Rectal smooth muscle tissue (tissue), 1 donor: ENCODE measurements around the gene MAPK4.
"Not testable (repeated sequence)": the region's sequence is repeated elsewhere in the genome, so short reads cannot be mapped to it uniquely, and the experiment has no call there.

ENCODE experiments used
- H3K27ac ChIP-seq: one replicate; pipeline ENCODE4 v1.7.0; 2013; ENCODE audit warnings: low read depth, low read length, inconsistent platforms
- H3K27me3 ChIP-seq: one replicate; pipeline ENCODE4 v1.7.0; 2013; ENCODE audit warnings: low read length; ENCODE audit not compliant: control insufficient read depth, insufficient read depth
- H3K36me3 ChIP-seq: one replicate; pipeline ENCODE4 v1.7.0; 2013; ENCODE audit warnings: low read length; ENCODE audit not compliant: control insufficient read depth, insufficient read depth
- H3K4me1 ChIP-seq: one replicate; pipeline ENCODE4 v1.7.0; 2013; ENCODE audit warnings: low read length; ENCODE audit not compliant: control insufficient read depth, insufficient read depth
- H3K4me3 ChIP-seq: one replicate; pipeline ENCODE4 v1.7.0; 2013; ENCODE audit warnings: low read length
- H3K9ac ChIP-seq: one replicate; pipeline ENCODE4 v1.7.0; 2013; ENCODE audit warnings: low read length

MAPK4 gene

DNA sequence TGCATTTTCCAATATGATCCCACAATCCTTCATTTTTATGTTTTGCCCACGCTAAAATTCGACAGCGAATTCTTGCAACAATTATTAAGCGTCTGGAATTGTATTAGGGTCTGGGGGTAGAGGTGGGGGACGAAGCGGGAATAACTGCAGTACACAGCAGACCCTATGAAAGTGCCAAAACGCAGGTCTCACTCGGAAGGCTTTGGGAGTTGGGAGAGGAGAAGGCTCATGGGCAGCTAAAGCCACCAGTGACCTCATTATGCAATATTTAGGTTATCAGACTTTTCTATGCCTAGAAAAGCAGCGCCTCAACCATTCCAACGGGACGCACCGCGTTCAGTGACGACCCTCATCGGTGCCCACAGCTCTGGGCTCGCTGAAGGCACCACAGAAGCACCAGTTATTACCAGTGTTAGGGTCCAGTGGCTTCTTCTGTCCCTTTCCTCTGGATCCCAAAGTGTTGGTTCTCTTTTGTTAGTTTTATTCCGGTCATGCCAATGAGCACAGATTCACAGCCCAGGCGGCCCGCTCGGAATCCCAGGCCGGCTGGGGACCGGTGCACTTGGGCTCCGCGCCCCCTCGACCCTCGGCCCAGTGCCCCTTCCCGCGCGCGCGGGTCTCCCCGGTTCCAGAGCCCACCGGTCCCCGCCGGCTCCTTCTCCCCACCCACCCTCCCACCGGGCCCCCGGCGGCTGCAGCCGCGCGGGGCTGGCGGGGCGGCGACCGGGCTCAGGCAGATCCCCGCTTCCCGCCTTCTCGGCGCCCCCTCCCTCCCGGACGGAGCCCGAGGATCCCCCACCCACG lies 737 bp upstream of the MAPK4 start:
- Histone ChIP-seq H3K27me3 (no peaks in the 10 kb centered on the region), H3K9ac (no peak overlapping the region), H3K4me3 (peak overlapping the region; percentile 56), H3K36me3 (no peaks in the 10 kb centered on the region), H3K4me1 (peaks cover 5% of the 10 kb centered on the region), H3K27ac (peak overlapping the region; percentile 74)

DNA sequence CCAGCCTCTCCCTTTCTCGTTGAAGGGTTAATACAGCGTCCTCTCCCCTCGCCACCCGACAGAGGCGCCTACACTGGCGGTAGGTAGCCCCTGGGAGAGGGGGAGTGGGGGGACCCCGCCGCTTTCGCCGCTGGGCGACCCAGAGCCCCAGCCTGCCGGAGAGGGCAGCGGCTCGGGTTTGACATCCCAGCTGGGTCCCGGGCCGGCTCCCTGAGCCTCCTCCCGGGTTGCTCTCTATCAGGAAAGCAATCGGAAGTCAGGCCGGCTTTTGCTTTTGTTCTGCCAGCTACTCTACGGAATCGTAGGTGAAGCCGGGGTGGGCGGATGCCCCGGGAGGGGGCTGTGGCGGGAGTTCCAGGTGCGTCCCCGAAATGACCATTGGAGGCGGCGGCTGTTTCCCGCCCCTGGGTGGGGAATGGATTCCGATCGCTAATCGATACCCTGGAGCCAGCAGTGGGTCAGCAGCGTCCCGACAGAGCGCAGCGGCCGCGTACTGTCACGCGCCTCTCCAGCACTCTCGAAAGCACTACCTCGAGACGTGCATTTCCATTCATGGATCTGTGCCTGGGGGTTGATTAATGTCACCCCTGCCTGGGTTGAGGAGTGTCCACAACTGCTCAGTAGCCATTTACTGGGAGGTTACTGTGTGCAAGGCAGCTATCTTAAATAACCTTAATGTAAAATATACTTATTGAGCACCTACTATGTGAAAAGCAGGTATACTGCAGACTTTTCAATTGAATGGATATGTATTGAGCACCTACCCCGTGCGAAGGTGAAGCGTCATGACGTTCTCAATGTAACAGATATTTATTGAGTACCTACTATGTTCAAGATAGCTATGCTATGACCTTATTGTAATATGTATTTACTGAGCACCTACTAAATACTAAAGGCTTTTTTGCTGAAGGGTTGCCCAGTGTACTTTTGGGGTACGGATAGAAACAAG lies 1.1 kb downstream of the MAPK4 start:
- Histone ChIP-seq H3K4me1 (peaks cover 5% of the 10 kb centered on the region), H3K4me3 (peak overlapping the region; percentile 72), H3K27ac (no peak overlapping the region), H3K9ac (peak overlapping the region; percentile 3), H3K27me3 (no peaks in the 10 kb centered on the region), H3K36me3 (no peaks in the 10 kb centered on the region)

DNA sequence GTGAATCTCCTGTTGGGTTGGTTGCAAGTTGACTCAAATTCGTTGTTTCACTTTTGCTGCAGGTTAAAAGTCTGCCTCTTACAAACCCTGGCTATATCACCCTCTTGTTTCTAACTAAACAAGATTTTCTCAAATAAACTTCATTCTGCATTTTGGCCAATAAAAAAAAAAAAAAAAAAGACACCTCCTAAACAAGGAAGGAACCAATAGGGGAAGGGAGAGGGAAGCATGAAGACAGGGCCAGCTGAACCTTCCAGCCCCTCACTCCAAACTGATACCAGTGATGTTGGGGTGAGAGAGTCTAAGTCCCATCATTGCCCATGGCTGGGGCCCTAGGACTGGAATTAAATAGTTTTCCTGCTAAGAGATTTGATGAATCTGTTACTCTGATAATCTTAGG lies 2.4 kb downstream of the MAPK4 start:
- not testable (repeated sequence) for H3K27me3 ChIP-seq, H3K4me1 ChIP-seq, H3K4me3 ChIP-seq, H3K9ac ChIP-seq, H3K36me3 ChIP-seq, H3K27ac ChIP-seq

DNA sequence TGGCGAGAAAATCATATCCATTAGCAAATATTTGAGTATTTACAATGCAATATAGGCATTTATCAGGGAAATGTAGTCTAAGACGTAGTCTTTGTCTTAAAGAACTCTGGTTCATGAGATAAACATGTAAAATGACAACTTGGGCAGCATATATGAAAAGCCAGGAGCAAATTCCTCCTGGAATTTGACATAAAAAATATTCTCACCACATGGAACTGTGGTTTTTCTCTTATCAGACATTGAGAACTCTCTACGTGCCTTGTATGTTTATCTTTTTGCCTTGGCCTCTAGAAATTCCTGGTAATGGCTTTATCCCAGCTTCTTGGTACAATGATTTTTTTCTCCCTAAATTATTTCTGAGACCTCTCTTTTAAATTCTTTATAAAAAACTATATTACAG lies 2.8 kb downstream of the MAPK4 start:
- no peaks in the 10 kb centered on the region for H3K36me3 ChIP-seq
- H3K27me3 ChIP-seq: no peaks in the 10 kb centered on the region
- no peak overlapping the region for H3K9ac ChIP-seq
- no peak overlapping the region for H3K27ac ChIP-seq
- H3K4me1 ChIP-seq: peaks cover 5% of the 10 kb centered on the region
- H3K4me3 ChIP-seq: no peak overlapping the region

DNA sequence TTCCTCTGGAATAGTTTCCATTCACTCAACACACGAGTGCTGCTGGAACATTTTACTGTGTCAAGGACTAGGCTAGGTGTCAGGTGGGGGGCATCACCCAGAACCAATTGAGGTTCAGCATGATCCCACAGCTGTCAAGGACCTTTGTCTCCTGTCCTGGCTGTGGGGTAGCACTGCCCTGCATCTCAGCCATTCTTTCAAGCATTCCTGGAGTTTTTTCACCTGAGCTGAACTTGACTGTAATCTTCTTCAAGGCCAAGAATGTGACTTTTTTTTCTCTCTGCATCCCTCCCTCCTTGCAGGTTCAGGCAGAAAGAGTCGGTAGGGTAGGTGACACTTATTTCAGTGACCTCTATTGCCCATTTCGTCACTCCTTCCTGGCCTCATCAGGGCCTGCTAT lies 3.5 kb downstream of the MAPK4 start:
- H3K27ac ChIP-seq: no peak overlapping the region
- no peaks in the 10 kb centered on the region for H3K36me3 ChIP-seq
- peaks cover 5% of the 10 kb centered on the region for H3K4me1 ChIP-seq
- H3K9ac ChIP-seq: no peak overlapping the region
- no peak overlapping the region for H3K4me3 ChIP-seq
- H3K27me3 ChIP-seq: no peaks in the 10 kb centered on the region

DNA sequence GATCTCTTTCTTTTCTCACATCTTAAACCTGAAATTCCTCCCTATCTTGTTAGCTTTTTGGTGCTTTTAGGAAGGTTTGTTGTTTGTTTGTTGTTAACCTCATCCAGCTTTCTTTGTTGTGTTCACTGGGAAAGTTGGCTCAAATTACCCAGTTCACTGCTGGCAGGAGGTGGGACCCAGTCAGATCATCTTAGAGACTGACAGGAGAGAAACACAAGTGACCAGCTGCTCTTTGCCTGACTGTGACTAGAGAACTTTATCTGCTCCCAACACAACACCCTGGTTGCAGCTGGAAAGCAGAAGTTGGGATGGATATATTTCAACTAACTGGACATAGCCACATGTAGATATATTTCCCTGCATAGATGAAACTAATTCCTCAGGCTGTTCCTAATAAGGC lies 10.0 kb downstream of the MAPK4 start:
- no peak overlapping the region for H3K27ac ChIP-seq
- H3K27me3 ChIP-seq: no peaks in the 10 kb centered on the region
- H3K9ac ChIP-seq: no peak overlapping the region
- H3K4me1 ChIP-seq: no peaks in the 10 kb centered on the region
- no peaks in the 10 kb centered on the region for H3K36me3 ChIP-seq
- no peak overlapping the region for H3K4me3 ChIP-seq

DNA sequence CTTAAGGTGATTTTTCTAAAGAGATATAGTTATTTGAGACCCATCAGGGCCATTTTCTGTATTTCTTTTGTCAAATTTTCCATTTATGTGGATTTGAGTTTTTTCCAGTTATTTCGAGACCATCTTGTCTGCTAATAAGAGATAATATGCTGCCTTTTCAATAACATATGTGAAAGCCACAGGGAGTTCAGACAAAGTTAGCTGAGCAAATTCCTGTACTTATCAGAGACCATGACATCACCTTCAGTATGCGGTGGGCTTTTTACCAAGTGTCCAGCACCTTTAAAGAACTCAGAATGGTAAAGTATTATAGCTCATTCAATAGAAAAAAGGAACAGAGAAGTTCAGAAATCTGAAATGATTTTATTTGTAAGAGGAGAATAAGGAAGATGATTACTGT lies 11.7 kb downstream of the MAPK4 start:
- no peaks in the 10 kb centered on the region for H3K27me3 ChIP-seq
- H3K27ac ChIP-seq: no peak overlapping the region
- no peak overlapping the region for H3K4me3 ChIP-seq
- no peaks in the 10 kb centered on the region for H3K36me3 ChIP-seq
- no peaks in the 10 kb centered on the region for H3K4me1 ChIP-seq
- H3K9ac ChIP-seq: no peak overlapping the region

DNA sequence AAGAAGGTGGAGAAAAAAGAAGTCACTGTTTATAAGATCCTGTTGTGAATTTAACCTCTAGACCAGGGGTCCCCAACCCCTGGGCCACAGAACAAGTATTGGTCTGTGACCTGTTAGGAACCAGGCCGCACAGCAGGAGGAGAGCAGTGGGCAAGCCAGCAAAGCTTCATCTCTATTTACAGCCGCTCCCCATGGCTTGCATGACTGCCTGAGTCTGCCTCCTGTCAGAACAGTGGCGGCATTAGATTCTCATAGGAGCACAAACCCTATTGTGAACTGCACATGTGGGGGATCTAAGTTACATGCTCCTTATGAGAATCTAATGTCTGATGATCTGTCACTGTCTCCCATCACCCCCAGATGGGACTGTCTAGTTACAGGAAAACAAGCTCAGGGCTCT lies 13.3 kb downstream of the MAPK4 start:
- not testable (repeated sequence) for H3K36me3 ChIP-seq, H3K27ac ChIP-seq, H3K27me3 ChIP-seq, H3K9ac ChIP-seq, H3K4me3 ChIP-seq, H3K4me1 ChIP-seq

DNA sequence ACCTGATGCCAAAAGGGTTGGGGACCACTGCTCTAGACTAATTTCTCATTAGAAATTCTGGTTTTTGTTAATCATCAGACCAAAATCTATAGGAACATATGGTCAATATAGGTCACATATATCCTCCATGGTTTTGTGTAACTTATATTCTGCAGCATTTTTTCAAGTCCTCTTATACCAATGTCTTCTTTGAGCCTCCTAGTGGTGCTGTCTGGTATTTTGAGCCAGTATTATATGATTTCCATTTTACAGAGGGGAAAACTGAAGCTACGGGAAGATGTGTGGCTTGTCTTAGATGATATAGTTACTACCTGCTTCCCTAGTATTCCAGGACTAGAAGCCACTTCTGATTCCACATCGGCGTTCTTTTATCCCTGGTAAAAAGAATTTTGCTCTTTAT lies 13.8 kb downstream of the MAPK4 start:
- H3K4me1 ChIP-seq: no peaks in the 10 kb centered on the region
- no peak overlapping the region for H3K4me3 ChIP-seq
- no peaks in the 10 kb centered on the region for H3K36me3 ChIP-seq
- H3K27ac ChIP-seq: no peak overlapping the region
- no peak overlapping the region for H3K9ac ChIP-seq
- H3K27me3 ChIP-seq: no peaks in the 10 kb centered on the region

DNA sequence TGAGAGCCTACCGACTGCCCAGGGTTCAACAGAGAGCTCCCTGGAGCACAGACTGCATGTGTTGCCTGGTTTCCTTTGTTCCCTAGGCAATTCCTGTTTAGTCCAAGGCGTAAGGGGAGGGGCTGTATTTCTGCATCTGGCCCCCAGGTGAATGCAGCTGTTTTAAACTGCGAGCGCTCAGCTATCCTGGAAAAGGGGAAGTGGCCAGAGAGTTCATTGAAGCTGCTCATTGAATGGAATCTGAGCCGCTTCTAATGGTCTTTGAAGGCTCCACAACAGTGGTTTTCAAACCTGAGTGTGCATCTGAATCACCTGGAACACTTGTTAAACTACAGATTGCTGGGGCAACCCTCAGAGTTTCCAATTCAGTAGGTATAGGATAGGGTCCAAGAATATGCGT lies 18.1 kb downstream of the MAPK4 start:
- no peak overlapping the region for H3K4me3 ChIP-seq
- no peak overlapping the region for H3K27ac ChIP-seq
- no peaks in the 10 kb centered on the region for H3K36me3 ChIP-seq
- no peaks in the 10 kb centered on the region for H3K4me1 ChIP-seq
- no peak overlapping the region for H3K9ac ChIP-seq
- no peaks in the 10 kb centered on the region for H3K27me3 ChIP-seq

DNA sequence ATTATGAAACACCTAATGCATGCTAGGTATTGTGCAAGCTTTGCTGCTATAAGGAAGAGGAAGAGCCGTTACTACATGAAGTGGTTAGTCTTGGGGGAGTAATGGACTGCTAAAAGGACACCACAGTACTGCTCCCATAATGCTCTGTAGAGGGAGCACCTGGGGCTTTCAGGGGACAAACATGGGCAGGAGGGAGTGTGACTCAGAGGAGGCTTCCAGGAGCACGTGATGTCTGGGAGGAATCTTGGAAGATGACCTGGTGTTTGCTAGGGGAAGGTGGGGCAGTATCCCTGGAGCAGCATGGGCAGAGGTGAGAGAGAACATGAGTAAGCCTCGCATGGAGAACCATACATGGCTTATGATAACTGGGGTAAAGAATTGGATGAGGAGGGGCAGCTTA lies 18.8 kb downstream of the MAPK4 start:
- Histone ChIP-seq H3K4me1 (no peaks in the 10 kb centered on the region), H3K36me3 (no peaks in the 10 kb centered on the region), H3K4me3 (no peak overlapping the region), H3K27ac (no peak overlapping the region), H3K27me3 (no peaks in the 10 kb centered on the region), H3K9ac (no peak overlapping the region)

DNA sequence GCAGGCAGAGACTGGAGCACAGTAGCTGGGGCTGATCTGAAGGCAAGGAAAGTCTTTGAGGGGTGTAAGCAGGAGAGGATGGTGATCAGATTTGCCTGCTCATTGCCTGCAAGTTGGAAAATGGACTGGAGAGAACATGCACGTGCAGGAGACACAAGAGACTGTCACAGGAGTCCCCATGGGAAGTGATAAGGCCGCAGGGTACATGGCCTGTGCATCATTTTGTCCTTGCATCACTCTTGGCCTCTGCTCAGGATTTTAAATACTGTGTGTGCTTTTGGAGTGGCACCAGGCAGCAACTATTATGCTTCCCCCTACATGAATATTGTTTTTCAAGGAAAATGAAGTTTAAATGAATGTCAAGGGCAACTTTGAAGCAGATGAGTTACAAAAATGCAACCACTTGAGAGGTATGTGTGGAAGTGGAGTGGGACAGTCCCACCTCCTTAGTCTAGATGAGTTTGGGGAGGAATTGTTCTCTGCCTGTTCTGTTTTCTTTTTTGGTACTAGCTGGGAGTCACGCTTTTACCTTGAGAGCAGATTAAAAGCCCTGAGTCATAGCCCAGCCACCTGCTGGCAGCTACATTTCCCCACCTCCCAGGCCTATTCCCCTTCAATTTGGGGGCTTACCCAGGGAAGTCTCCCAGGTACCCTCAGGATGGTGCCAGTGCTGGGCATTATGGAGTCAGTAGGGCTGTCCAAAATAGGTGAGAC lies 19.3 kb downstream of the MAPK4 start:
- H3K27me3 ChIP-seq: no peaks in the 10 kb centered on the region
- no peaks in the 10 kb centered on the region for H3K36me3 ChIP-seq
- H3K9ac ChIP-seq: no peak overlapping the region
- H3K4me3 ChIP-seq: no peak overlapping the region
- H3K27ac ChIP-seq: no peak overlapping the region
- no peaks in the 10 kb centered on the region for H3K4me1 ChIP-seq
